Measurements from ENCODE around the gene PEAR1.

PEAR1 gene

GRCh38 chr1:156858959-156859522, 34.5 kb upstream of the PEAR1 start, which contains the start of gene INSRR:
Gene INSRR (minus strand): TSS chr1:156859117. CDS start chr1:156858621, 496 bp downstream.
- DNase-seq (ENCODE audit: low read depth in 1 of 2, low spot score in 1 of 2), result no peak
- Histone ChIP-seq H3K27ac (replicated peaks) (no peak within 1 kb of the TSS), H3K4me3 (replicated peaks; ENCODE audit: insufficient read depth, low read length) (no peak within 1 kb of the TSS), H3K27me3 (ENCODE audit: insufficient read depth, poor library complexity, severe bottlenecking) (peaks cover 63% of the 10 kb centered on the region)
- no peak for TF ChIP-seq REST (IDR thresholded peaks at IDR 0.05; ENCODE audit: insufficient replicate concordance, low read depth)
- no peak for TF ChIP-seq POLR2AphosphoS5 (IDR thresholded peaks at IDR 0.05; ENCODE audit: low read depth)
- no peak for TF ChIP-seq CTCF (IDR thresholded peaks at IDR 0.05; ENCODE audit: insufficient read depth, low read length)
- no peak for TF ChIP-seq SPI1 (IDR thresholded peaks at IDR 0.05; ENCODE audit: borderline replicate concordance, low read depth)
- TF ChIP-seq GABPA (IDR thresholded peaks at IDR 0.05; ENCODE audit: low read depth), result no peak

- H3K27ac ChIP-seq (replicated peaks), result no peak overlapping the region
- TF ChIP-seq REST (IDR thresholded peaks at IDR 0.05; ENCODE audit: insufficient replicate concordance, low read depth) (no peak), POLR2AphosphoS5 (IDR thresholded peaks at IDR 0.05; ENCODE audit: low read depth) (no peak)
- peaks cover 60% of the 10 kb centered on the region for H3K27me3 ChIP-seq (ENCODE audit: insufficient read depth, poor library complexity, severe bottlenecking)
- no peak for DNase-seq (ENCODE audit: low read depth in 1 of 2, low spot score in 1 of 2)
- H3K4me3 ChIP-seq (replicated peaks; ENCODE audit: insufficient read depth, low read length), result no peak overlapping the region
These were observed 33.9 kb upstream of the PEAR1 start for GRCh38 chr1:156859523-156860112.

- H3K27ac ChIP-seq (replicated peaks), result no peak overlapping the region
- peaks cover 62% of the 10 kb centered on the region for H3K27me3 ChIP-seq (ENCODE audit: insufficient read depth, poor library complexity, severe bottlenecking)
- no peak overlapping the region for H3K4me3 ChIP-seq (replicated peaks; ENCODE audit: insufficient read depth, low read length)
- peak in 1 of 2 experiments; percentile 9 for DNase-seq (ENCODE audit: low read depth in 1 of 2, low spot score in 1 of 2)
- no peak for TF ChIP-seq GABPA (IDR thresholded peaks at IDR 0.05; ENCODE audit: low read depth)
- TF ChIP-seq CTCF (IDR thresholded peaks at IDR 0.05; ENCODE audit: insufficient read depth, low read length), result peak; percentile 66
- TF ChIP-seq POLR2AphosphoS5 (IDR thresholded peaks at IDR 0.05; ENCODE audit: low read depth), result no peak
- no peak for TF ChIP-seq SPI1 (IDR thresholded peaks at IDR 0.05; ENCODE audit: borderline replicate concordance, low read depth)
- TF ChIP-seq REST (IDR thresholded peaks at IDR 0.05; ENCODE audit: insufficient replicate concordance, low read depth), result no peak
These were observed 33.3 kb upstream of the PEAR1 start for GRCh38 chr1:156860113-156860627.
